Measurements from ENCODE around the gene KRTAP4-12. TPM values are rescaled to one million over a fixed set of nuclear protein-coding genes. Genes with fewer than 3 reads are reported as not detected.
"Not testable (repeated sequence)": the region's sequence is repeated elsewhere in the genome, so short reads cannot be mapped to it uniquely, and the experiment has no call there.

Gene KRTAP4-12
- total RNA-seq, 4 donors from 2014 or later = not detected

DNA sequence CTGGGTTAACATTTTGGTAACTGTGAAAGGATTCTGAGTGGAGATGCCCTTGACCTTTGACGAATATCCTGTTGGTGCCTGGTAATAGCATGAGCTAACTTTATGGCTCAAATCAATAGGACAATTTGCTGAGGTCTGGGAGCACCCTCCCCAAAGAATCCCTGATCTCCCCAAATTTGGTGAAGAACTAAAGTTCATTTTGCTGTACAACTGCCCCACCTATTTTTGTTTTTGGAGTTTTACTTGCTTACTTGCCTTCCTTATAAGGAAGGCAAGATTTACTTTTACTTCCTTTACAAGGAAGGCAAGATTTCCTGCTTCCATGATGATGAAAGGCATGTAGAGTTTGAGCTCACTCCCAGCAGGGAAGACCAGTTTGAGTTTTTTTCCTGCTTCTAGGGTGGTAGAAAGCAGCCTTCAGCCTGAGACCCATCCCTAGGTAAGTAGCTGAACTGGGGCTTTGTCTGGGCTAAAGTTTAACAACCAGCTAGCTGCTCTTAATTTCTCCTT is 16.0 kb downstream of the KRTAP4-12 start:
- TF ChIP-seq, protein P1, sequence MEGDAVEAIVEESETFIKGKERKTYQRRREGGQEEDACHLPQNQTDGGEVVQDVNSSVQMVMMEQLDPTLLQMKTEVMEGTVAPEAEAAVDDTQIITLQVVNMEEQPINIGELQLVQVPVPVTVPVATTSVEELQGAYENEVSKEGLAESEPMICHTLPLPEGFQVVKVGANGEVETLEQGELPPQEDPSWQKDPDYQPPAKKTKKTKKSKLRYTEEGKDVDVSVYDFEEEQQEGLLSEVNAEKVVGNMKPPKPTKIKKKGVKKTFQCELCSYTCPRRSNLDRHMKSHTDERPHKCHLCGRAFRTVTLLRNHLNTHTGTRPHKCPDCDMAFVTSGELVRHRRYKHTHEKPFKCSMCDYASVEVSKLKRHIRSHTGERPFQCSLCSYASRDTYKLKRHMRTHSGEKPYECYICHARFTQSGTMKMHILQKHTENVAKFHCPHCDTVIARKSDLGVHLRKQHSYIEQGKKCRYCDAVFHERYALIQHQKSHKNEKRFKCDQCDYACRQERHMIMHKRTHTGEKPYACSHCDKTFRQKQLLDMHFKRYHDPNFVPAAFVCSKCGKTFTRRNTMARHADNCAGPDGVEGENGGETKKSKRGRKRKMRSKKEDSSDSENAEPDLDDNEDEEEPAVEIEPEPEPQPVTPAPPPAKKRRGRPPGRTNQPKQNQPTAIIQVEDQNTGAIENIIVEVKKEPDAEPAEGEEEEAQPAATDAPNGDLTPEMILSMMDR (IDR thresholded peaks at IDR 0.05) = no peak
- no peak for DNase-seq (ENCODE audit: low spot score)
- no peak for ATAC-seq (ENCODE audit: low FRiP score)

DNA sequence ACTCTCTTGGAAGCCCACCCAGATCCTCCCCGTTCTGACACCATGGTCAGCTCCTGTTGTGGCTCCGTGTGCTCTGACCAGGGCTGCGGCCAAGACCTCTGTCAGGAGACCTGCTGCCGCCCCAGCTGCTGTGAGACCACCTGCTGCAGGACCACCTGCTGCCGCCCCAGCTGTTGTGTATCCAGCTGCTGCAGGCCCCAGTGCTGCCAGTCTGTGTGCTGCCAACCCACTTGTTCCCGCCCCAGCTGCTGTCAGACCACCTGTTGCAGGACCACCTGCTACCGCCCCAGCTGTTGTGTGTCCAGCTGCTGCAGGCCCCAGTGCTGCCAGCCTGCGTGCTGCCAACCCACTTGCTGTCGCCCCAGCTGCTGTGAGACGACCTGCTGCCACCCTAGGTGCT is 18.6 kb downstream of the KRTAP4-12 start, which contains the start of gene KRTAP4-9:
Gene KRTAP4-9 (plus strand): TSS at position 43 of the 400 bp plus-strand sequence. CDS start 0 bp downstream, at position 43.
- DNase-seq (ENCODE audit: low spot score); ATAC-seq (ENCODE audit: low FRiP score): not testable (repeated sequence)

DNA sequence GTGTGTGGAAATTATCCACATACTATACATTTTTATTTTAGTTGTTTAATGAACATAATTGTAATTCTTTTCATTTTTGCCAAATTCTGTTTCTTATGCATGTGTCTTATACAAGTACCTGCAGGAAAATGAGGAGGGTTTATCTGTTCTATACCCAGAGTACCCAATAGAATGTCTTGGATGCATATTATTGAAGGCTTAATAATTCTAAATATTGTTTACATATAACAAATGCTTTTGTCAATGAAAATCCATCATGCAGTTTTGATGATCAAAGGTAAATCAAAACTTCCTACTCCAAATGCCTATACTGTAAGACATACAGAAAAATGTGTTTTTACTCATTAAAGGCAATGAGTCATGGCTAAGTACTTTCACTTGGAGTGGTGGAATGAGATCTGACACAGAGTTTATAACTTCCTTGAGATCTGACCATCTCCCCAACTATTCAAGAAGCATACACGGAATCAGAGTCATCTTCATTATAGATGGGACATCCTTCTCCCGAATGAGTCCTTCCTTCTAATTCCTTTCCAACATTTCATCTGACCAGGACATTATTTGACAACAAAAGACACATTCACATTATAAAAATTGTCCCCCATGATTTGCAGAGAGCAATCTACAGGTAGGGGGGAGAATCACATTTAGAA is 19.5 kb downstream of the KRTAP4-12 start:
- not testable (repeated sequence) for DNase-seq (ENCODE audit: low spot score); ATAC-seq (ENCODE audit: low FRiP score)

DNA sequence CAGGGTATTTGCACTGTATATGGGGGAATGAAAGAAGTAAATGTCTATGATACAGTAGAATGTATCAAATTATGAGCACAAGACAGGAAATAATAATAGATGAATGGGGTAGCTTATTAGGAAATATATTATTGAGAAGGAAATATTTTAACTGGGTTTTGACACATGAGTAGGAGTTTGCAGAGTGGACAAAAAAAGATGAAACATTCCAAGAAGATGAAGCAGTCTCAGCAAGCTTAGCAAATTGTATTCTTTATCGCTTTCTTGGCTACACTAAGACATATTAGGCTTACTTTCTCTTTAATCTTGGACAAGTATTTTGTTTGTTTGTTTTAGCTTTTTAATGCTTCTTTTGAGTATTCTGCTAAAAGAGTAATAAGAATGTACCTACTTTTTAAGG is 20.1 kb downstream of the KRTAP4-12 start:
- TF ChIP-seq, protein P1 (IDR thresholded peaks at IDR 0.05) = no peak
- DNase-seq (ENCODE audit: low spot score) (no peak), ATAC-seq (ENCODE audit: low FRiP score) (no peak)

DNA sequence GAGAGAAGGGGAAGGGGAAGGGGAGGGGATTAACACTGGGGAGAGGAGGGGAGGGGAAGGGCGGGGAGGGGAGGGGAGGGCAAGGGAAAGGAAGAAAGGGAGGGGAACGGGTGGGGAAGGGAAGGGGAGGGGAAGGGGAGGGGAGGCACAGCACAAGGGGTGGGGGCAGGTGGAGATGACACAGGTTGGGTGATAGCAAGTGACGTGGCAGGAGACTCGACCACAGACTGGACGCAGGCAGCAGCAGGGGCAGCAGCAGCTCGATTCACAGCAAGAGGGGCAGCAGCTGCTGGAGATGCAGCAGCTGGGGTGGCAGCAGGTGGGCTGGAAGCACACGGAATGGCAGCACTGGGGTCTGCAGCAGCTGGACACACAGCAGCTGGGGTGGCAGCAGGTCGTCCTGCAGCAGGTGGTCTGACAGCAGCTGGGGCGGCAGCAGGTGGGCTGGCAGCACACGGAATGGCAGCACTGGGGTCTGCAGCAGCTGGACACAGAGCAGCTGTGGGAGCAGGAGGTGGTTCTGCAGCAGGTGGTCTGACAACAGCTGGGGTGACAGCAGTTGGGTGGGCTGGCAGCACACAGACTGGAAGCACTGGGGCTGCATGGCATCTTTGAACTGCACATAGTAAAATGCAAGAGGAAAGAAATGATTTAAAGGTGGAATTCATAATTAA is 22.3 kb downstream of the KRTAP4-12 start, which contains the start of gene KRTAP4-16:
Gene KRTAP4-16 (minus strand): TSS at position 624 of the 674 bp plus-strand sequence. CDS start 0 bp downstream, at position 624.
- DNase-seq (ENCODE audit: low spot score) (no peak), ATAC-seq (ENCODE audit: low FRiP score) (no peak)
- TF ChIP-seq, protein P1 (IDR thresholded peaks at IDR 0.05) = no peak

DNA sequence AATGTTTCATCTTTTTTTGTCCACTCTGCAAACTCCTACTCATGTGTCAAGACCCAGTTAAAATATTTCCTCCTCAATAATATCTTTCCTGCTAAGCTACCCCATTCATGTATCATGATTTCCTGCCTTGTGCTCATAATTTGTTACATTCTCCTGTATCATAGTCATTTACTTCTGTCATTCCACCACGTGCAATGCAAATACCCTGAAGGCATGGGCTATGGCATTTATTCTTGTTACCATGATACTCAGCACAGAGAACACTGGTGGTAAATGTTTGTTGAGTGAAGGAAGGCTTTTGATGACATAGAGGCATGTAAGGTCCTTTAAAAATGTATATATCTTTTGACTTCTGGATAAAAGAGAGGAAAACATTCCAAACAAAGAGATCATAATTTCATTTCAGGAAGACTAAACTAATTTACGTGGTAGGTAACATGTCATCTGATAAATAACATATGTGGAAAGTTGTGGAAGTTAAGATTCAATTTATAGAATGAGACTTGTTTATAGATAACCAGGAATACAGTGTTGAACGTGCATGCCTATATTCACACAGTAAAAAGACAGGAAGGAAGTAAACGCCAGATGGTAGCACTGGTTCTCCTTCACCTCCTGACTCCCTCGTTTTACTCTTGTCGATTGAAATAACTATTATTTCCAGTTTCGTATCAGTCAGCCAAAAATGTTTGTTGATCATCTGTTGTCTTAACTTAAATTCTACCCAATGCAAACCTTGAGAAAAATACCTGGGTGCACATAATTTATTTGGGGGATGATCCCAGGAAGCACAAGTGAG is 24.1 kb downstream of the KRTAP4-12 start:
- DNase-seq (ENCODE audit: low spot score); ATAC-seq (ENCODE audit: low FRiP score): not testable (repeated sequence)

DNA sequence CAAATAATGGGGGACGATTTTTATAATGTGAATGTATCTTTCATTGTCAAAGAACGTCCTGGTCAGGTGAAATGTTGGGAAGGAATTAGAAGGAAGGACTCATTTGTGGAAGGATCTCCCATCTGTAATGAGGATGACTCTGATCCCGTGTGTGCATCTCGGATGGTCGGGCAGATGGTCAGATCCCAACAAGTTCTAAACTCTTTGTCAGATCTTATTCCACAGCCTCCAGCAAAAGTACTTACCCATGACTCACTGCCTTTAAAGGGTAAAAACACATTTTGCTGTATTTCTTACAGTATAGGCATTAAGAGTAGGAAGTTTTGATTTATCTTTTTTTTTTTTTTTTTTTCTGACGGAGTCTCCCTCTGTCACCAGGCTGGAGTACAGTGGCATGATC is 25.5 kb downstream of the KRTAP4-12 start:
- no peak for DNase-seq (ENCODE audit: low spot score)
- TF ChIP-seq, protein P1 (IDR thresholded peaks at IDR 0.05) = no peak
- ATAC-seq (ENCODE audit: low FRiP score) = no peak

DNA sequence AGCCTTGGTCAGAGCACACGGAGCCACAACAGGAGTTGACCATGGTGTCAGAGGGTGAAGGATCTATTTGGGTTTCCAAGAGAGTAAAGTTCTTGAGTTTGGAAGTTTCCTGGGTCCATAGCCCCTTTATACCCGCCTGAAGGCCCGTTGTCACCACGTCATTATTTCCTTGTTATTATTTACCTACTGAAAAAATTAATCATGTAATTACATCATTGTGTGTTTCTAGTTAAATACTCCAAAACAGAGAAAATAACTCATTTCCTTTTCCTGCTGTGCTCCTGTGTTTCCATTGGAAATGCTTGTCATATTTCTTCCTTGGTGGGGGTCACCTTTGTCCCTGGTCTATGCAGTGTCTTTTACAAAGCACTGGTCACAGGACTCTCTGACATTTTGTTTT is 25.9 kb downstream of the KRTAP4-12 start, which contains the start of gene KRTAP4-8:
Gene KRTAP4-8 (minus strand): TSS at position 101 of the 400 bp plus-strand sequence. CDS start 58 bp downstream, at position 43.
- ATAC-seq (ENCODE audit: low FRiP score) = no peak
- TF ChIP-seq, protein P1 (IDR thresholded peaks at IDR 0.05) = no peak
- no peak for DNase-seq (ENCODE audit: low spot score)

All from omental fat pad (tissue), 4 donors.